ENCODE measurements around the gene TMEM18.

The TMEM18 gene

GRCh38 chr2:650343-651310 lies 26.6 kb downstream of the TMEM18 start:
- FAIRE-seq: no peak

- no peak for FAIRE-seq
These were observed 27.5 kb downstream of the TMEM18 start for GRCh38 chr2:649426-650342.

GRCh38 chr2:648476-649424 lies 28.5 kb downstream of the TMEM18 start:
- no peak for FAIRE-seq

GRCh38 chr2:647691-648231 lies 29.4 kb downstream of the TMEM18 start:
- FAIRE-seq: no peak

- FAIRE-seq: no peak
These were observed 30.1 kb downstream of the TMEM18 start for GRCh38 chr2:647003-647560.

- FAIRE-seq: no peak
These were observed 32.3 kb downstream of the TMEM18 start for GRCh38 chr2:644871-645270.

- no peak for FAIRE-seq
These were observed 33.4 kb downstream of the TMEM18 start for GRCh38 chr2:643761-644160.

GRCh38 chr2:643334-643733 lies 33.9 kb downstream of the TMEM18 start:
- no peak for FAIRE-seq

- FAIRE-seq: no peak
These were observed 35.1 kb downstream of the TMEM18 start for GRCh38 chr2:641872-642815.

GRCh38 chr2:641164-641871 lies 35.9 kb downstream of the TMEM18 start:
- FAIRE-seq: no peak

- no peak for FAIRE-seq
These were observed 37.5 kb downstream of the TMEM18 start for GRCh38 chr2:639703-640102.

GRCh38 chr2:637804-638203 lies 39.4 kb downstream of the TMEM18 start:
- no peak for FAIRE-seq

- no peak for FAIRE-seq
These were observed 39.8 kb downstream of the TMEM18 start for GRCh38 chr2:637406-637776.

- no peak for FAIRE-seq
These were observed 40.4 kb downstream of the TMEM18 start for GRCh38 chr2:636641-637405.

- no peak for FAIRE-seq
These were observed 41.3 kb downstream of the TMEM18 start for GRCh38 chr2:635687-636621.

- FAIRE-seq: no peak
These were observed 42.4 kb downstream of the TMEM18 start for GRCh38 chr2:634636-635388.

- no peak for FAIRE-seq
These were observed 43.2 kb downstream of the TMEM18 start for GRCh38 chr2:634041-634440.
